Left cardiac atrium (tissue), 4 donors: Measurements from ENCODE around the gene TOP2B. TPM values are rescaled to one million over a fixed set of nuclear protein-coding genes. Genes with fewer than 3 reads are reported as not detected.

Experiments
- ATAC-seq, 2 donors: fragments of 200-7000 bp; cut with Tn5 transposase; one replicate each; pipeline ENCODE4 v1.9.1; 2020; ENCODE audit warnings: mild to moderate bottlenecking in 2 of 2, moderate library complexity in 2 of 2
- DNase-seq: peaks from one replicate; pipeline ENCODE4 v3.0.0-alpha.2; 2020
- intact Hi-C, 2 donors: fragments of 100-400 bp; cut with DNase I; formaldehyde crosslinking; loops; one replicate each; pipeline versions ENCODE4 v1.14.1 to v1.15.1; 2022 to 2023
- total RNA-seq, 2 donors: library from RNA; stranded (reverse); fragmentation: NEBNext Ultra II Directional; extraction: Animal tissue kit (Norgen Biotek cat#: 25700); gene quantifications; one replicate each; pipeline ENCODE4 v1.2.1, GENCODE V29; 2021
- donor health status: DM: no; HTN: yes; CAD: no.
- donor health status: DM: no; HTN: yes; CAD: no; lungs with severe emphysema.
- donor health status: DM: yes; HTN: yes; CAD: no.
- donor health status: Dilated cardiomyopathy.

The TOP2B gene
- total RNA-seq, 2 donors from 2014 or later, result 79.1 to 101 TPM

- intact Hi-C loops, result loop anchor here in 1 of 2 donors (2.0 kb wide), 1 partner anchor 160 kb away; the partner anchor contains the start of gene RARB
- DNase-seq, result no peak
- ATAC-seq, result no peak
These were observed 76.1 kb downstream of the TOP2B start for GRCh38 chr3:25588441-25589103.

- no peak for ATAC-seq
- DNase-seq, result no peak
- intact Hi-C loops, result loop anchor here in 1 of 2 donors (2.0 kb wide), 1 partner anchor 159 kb away; the partner anchor contains the start of gene RARB
These were observed 76.7 kb downstream of the TOP2B start for GRCh38 chr3:25587975-25588374.

GRCh38 chr3:25587526-25587925 lies 77.2 kb downstream of the TOP2B start:
- no peak for ATAC-seq
- intact Hi-C loops, result no loop called here
- no peak for DNase-seq

- DNase-seq, result no peak
- intact Hi-C loops, result no loop called here
- no peak for ATAC-seq
These were observed 77.6 kb downstream of the TOP2B start for GRCh38 chr3:25587094-25587493.

- intact Hi-C loops, result no loop called here
- DNase-seq (no peak), ATAC-seq (no peak)
These were observed 78.2 kb downstream of the TOP2B start for GRCh38 chr3:25586553-25586952.

GRCh38 chr3:25586167-25586505 lies 78.6 kb downstream of the TOP2B start:
- DNase-seq (no peak), ATAC-seq (no peak)
- intact Hi-C loops, result no loop called here

GRCh38 chr3:25585361-25586166 lies 79.1 kb downstream of the TOP2B start:
- ATAC-seq (no peak), DNase-seq (no peak)
- intact Hi-C loops, result no loop called here

GRCh38 chr3:25584011-25584789 lies 80.5 kb downstream of the TOP2B start:
- no peak for DNase-seq
- intact Hi-C loops, result no loop called here
- no peak for ATAC-seq

GRCh38 chr3:25583343-25583742 lies 81.4 kb downstream of the TOP2B start:
- no peak for ATAC-seq
- intact Hi-C loops, result no loop called here
- DNase-seq, result no peak

GRCh38 chr3:25582242-25582641 lies 82.5 kb downstream of the TOP2B start:
- peak in 1 of 2 donors; percentile 37 for ATAC-seq

GRCh38 chr3:25581823-25582222 lies 82.9 kb downstream of the TOP2B start:
- ATAC-seq (no peak), DNase-seq (no peak)
- intact Hi-C loops, result no loop called here

More at GRCh38 chr3:25582242-25582641, 82.5 kb downstream of the TOP2B start:
- intact Hi-C loops, result no loop called here
- DNase-seq, result no peak

GRCh38 chr3:25581335-25581734 lies 83.4 kb downstream of the TOP2B start:
- ATAC-seq (no peak), DNase-seq (no peak)
- intact Hi-C loops, result no loop called here

- ATAC-seq (no peak), DNase-seq (no peak)
- intact Hi-C loops, result no loop called here
These were observed 84.2 kb downstream of the TOP2B start for GRCh38 chr3:25580534-25580933.

GRCh38 chr3:25578059-25578458 lies 86.6 kb downstream of the TOP2B start:
- ATAC-seq (no peak), DNase-seq (no peak)
- intact Hi-C loops, result no loop called here

GRCh38 chr3:25576831-25577454 lies 87.8 kb downstream of the TOP2B start:
- ATAC-seq (no peak), DNase-seq (no peak)
- intact Hi-C loops, result no loop called here

- ATAC-seq, result no peak
- intact Hi-C loops, result no loop called here
- DNase-seq, result no peak
These were observed 88.6 kb downstream of the TOP2B start for GRCh38 chr3:25576146-25576545.

- ATAC-seq (no peak), DNase-seq (no peak)
- intact Hi-C loops, result no loop called here
These were observed 89.7 kb downstream of the TOP2B start for GRCh38 chr3:25575001-25575400.

- intact Hi-C loops, result no loop called here
- ATAC-seq (no peak), DNase-seq (no peak)
These were observed 90.4 kb downstream of the TOP2B start for GRCh38 chr3:25574172-25574765.
